ENCODE measurements around the gene THBD. TPM values are rescaled to one million over a fixed set of nuclear protein-coding genes. Genes with fewer than 3 reads are reported as not detected.
A peak's percentile ranks its signal among the peaks of the same experiment; 100 is the strongest.

Gene THBD
- total and polyA plus RNA-seq, 2 donors (not counting 1 experiment from before 2014, with no cell fraction given): 0.99 to 8.4 TPM

DNA sequence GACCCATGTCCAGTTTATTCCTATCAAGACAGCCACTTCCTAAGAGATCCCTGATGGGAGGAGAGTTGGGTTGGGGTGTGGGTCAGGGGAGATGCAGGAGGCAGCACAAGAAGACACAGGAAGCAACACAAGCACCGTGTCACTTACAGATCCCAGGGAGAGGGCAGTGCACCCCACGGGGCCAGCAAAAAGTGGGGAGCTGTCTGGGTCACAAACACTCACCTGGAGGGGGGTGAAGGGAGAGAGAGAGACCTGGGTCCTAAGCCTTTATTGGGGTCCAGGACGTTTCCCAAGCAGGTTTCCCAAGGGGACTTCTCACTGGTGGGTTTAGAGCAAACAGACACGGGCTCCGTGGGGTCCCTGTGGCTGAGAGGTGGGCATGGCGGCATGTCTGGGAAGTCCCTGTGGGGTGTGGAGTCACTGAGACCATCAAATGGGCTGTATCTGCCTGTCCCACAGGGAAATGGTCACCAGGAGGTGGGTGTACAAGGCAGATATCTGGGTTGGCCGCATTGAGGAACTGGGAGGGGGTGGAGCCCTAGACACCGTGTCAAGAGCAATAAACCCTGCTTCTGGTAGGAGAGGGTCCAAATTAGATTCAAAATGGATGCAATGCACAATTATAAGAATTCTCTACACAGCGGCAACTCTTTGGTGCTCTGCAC lies 38.2 kb upstream of the THBD start:
- no peak for DNase-seq (ENCODE audit: low read depth in 2 of 2)
- H3K27me3 ChIP-seq (ENCODE audit: control insufficient read depth, insufficient read depth, low read length): no peaks in the 10 kb centered on the region
- H3K79me2 ChIP-seq (ENCODE audit: control insufficient read depth, insufficient read depth, low read length): no peaks in the 10 kb centered on the region
- H4K20me1 ChIP-seq (ENCODE audit: control insufficient read depth, extremely low read depth, insufficient read depth, low read length): no peaks in the 10 kb centered on the region
- TF ChIP-seq, protein P1, sequence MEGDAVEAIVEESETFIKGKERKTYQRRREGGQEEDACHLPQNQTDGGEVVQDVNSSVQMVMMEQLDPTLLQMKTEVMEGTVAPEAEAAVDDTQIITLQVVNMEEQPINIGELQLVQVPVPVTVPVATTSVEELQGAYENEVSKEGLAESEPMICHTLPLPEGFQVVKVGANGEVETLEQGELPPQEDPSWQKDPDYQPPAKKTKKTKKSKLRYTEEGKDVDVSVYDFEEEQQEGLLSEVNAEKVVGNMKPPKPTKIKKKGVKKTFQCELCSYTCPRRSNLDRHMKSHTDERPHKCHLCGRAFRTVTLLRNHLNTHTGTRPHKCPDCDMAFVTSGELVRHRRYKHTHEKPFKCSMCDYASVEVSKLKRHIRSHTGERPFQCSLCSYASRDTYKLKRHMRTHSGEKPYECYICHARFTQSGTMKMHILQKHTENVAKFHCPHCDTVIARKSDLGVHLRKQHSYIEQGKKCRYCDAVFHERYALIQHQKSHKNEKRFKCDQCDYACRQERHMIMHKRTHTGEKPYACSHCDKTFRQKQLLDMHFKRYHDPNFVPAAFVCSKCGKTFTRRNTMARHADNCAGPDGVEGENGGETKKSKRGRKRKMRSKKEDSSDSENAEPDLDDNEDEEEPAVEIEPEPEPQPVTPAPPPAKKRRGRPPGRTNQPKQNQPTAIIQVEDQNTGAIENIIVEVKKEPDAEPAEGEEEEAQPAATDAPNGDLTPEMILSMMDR (conservative IDR thresholded peaks at IDR 0.05 in 1 of 2, IDR thresholded peaks at IDR 0.05 in 1 of 2; ENCODE audit: low read depth in 1 of 2, low read length in 2 of 2): no peak
- no peak for TF ChIP-seq EZH2 (IDR thresholded peaks at IDR 0.05; ENCODE audit: low read length, missing control alignments)
- H3K4me2 ChIP-seq (ENCODE audit: extremely low read depth, insufficient read depth, low read length): no peak overlapping the region
- H3K9me3 ChIP-seq (ENCODE audit: control insufficient read depth, insufficient read depth, low read depth, low read length): no peaks in the 10 kb centered on the region
- H3K27ac ChIP-seq (ENCODE audit: insufficient read depth, low read length): no peak overlapping the region
- H3K4me1 ChIP-seq (ENCODE audit: control insufficient read depth, extremely low read depth, insufficient read depth, low read length): no peaks in the 10 kb centered on the region
- H3K9ac ChIP-seq (ENCODE audit: insufficient read depth, low read length): no peak overlapping the region
- no peak overlapping the region for H2AFZ ChIP-seq (ENCODE audit: low read length)
- no peaks in the 10 kb centered on the region for H3K36me3 ChIP-seq (ENCODE audit: control insufficient read depth, insufficient read depth, low read length)
- no peak overlapping the region for H3K4me3 ChIP-seq (replicated peaks in 1 of 4; ENCODE audit: control extremely low read depth in 1 of 4, insufficient read depth in 1 of 4, low read depth in 3 of 4, low read length in 4 of 4)

DNA sequence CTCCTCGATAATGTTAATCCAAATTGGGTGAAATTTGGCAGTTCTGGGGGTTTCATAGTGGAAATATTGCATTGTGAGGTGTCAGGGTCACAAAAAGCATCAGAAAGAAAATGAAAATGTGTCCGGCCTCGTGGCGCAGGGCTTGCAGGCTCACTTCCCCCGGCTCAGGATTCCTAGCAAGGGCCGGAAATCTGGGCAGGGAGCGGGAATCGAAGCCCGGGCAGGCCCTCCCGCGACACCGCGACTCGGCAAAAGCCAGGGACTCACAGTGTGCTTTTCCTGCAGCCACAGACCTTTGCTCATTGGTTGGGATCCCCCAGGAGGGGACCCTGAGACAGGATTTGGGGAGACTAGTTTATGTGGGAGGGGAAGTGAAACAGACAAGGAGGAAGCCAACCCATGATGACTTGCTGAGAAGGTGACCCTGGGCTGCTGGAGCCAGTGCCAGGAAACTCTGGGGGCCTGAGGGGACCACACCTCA lies 37.5 kb upstream of the THBD start:
- no peaks in the 10 kb centered on the region for H3K4me1 ChIP-seq (ENCODE audit: control insufficient read depth, extremely low read depth, insufficient read depth, low read length)
- no peak overlapping the region for H3K9ac ChIP-seq (ENCODE audit: insufficient read depth, low read length)
- H3K4me3 ChIP-seq (replicated peaks in 1 of 4; ENCODE audit: control extremely low read depth in 1 of 4, insufficient read depth in 1 of 4, low read depth in 3 of 4, low read length in 4 of 4): no peak overlapping the region
- TF ChIP-seq, protein P1 (conservative IDR thresholded peaks at IDR 0.05 in 1 of 2, IDR thresholded peaks at IDR 0.05 in 1 of 2; ENCODE audit: low read depth in 1 of 2, low read length in 2 of 2): no peak
- no peak for TF ChIP-seq EZH2 (IDR thresholded peaks at IDR 0.05; ENCODE audit: low read length, missing control alignments)
- H3K27ac ChIP-seq (ENCODE audit: insufficient read depth, low read length): no peak overlapping the region
- H2AFZ ChIP-seq (ENCODE audit: low read length): no peak overlapping the region
- no peaks in the 10 kb centered on the region for H3K36me3 ChIP-seq (ENCODE audit: control insufficient read depth, insufficient read depth, low read length)
- no peak for DNase-seq (ENCODE audit: low read depth in 2 of 2)
- no peaks in the 10 kb centered on the region for H4K20me1 ChIP-seq (ENCODE audit: control insufficient read depth, extremely low read depth, insufficient read depth, low read length)
- no peaks in the 10 kb centered on the region for H3K79me2 ChIP-seq (ENCODE audit: control insufficient read depth, insufficient read depth, low read length)
- H3K9me3 ChIP-seq (ENCODE audit: control insufficient read depth, insufficient read depth, low read depth, low read length): no peaks in the 10 kb centered on the region
- H3K27me3 ChIP-seq (ENCODE audit: control insufficient read depth, insufficient read depth, low read length): no peaks in the 10 kb centered on the region
- no peak overlapping the region for H3K4me2 ChIP-seq (ENCODE audit: extremely low read depth, insufficient read depth, low read length)

DNA sequence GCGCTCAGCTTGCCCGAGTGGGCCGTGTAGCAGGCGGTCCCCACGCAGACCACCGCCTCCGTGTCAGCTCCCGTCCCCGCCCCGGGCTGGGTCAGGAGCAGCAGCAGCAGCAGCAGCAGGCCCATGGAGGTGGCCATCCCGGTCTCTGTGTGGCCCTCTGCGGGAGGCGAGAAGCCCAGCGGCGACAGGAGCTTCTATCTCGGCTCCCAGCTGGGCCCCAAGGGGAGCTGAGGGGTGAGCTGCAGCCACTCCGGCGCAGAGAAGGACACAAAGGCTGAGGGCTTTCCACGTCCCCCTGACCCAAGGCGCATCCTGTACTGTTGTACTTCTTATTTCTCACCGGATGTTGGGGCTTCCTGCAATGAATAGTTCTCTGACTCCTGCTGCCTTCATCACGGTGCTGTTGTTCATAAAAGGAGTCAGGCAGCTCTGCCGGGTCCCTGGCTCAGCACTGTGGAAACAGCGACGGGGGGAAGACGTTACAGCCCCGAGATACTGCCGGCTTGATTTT lies 36.6 kb upstream of the THBD start, which contains the start of gene CD93:
Gene CD93 (minus strand): TSS at position 269 of the 511 bp plus-strand sequence. CDS start 132 bp downstream, at position 137.
- no peak within 1 kb of the TSS for H3K4me3 ChIP-seq (replicated peaks in 1 of 4; ENCODE audit: control extremely low read depth in 1 of 4, insufficient read depth in 1 of 4, low read depth in 3 of 4, low read length in 4 of 4)
- DNase-seq (ENCODE audit: low read depth in 2 of 2): peak in 1 of 2 donors; percentile 18
- no peak within 1 kb of the TSS for H3K27ac ChIP-seq (ENCODE audit: insufficient read depth, low read length)
- no peaks in the 10 kb centered on the region for H3K36me3 ChIP-seq (ENCODE audit: control insufficient read depth, insufficient read depth, low read length)
- no peaks in the 10 kb centered on the region for H3K79me2 ChIP-seq (ENCODE audit: control insufficient read depth, insufficient read depth, low read length)
- no peaks in the 10 kb centered on the region for H3K9me3 ChIP-seq (ENCODE audit: control insufficient read depth, insufficient read depth, low read depth, low read length)
- H4K20me1 ChIP-seq (ENCODE audit: control insufficient read depth, extremely low read depth, insufficient read depth, low read length): no peaks in the 10 kb centered on the region
- no peak within 1 kb of the TSS for H3K9ac ChIP-seq (ENCODE audit: insufficient read depth, low read length)
- H2AFZ ChIP-seq (ENCODE audit: low read length): no peak within 1 kb of the TSS
- H3K4me2 ChIP-seq (ENCODE audit: extremely low read depth, insufficient read depth, low read length): no peak within 1 kb of the TSS
- no peaks in the 10 kb centered on the region for H3K4me1 ChIP-seq (ENCODE audit: control insufficient read depth, extremely low read depth, insufficient read depth, low read length)
- H3K27me3 ChIP-seq (ENCODE audit: control insufficient read depth, insufficient read depth, low read length): no peaks in the 10 kb centered on the region
- no peak for TF ChIP-seq EZH2 (IDR thresholded peaks at IDR 0.05; ENCODE audit: low read length, missing control alignments)
- TF ChIP-seq, protein P1 (conservative IDR thresholded peaks at IDR 0.05 in 1 of 2, IDR thresholded peaks at IDR 0.05 in 1 of 2; ENCODE audit: low read depth in 1 of 2, low read length in 2 of 2): no peak
